Tibial nerve (tissue), 4 donors: ENCODE measurements around the gene MSI1. TPM values are rescaled to one million over a fixed set of nuclear protein-coding genes. Genes with fewer than 3 reads are reported as not detected.

Source experiments
- DNase-seq, 2 donors: peaks; one replicate each; pipeline ENCODE4 v3.0.0-alpha.2; 2019; ENCODE audit warnings: low spot score in 2 of 2
- H3K27ac ChIP-seq, 4 donors: fragments of 200-600 bp; sonication (generic) in 3 of 4; one replicate each; pipeline ENCODE4 v1.5.1; 2017 to 2019; ENCODE audit warnings: mild to moderate bottlenecking in 1 of 4
- H3K27me3 ChIP-seq, 2 donors: fragments of 200-600 bp; sonication (generic) in 1 of 2; one replicate each; pipeline versions ENCODE4 v1.5.1 to v1.6.0; 2017 to 2019
- H3K36me3 ChIP-seq, 3 donors: fragments of 200-600 bp; sonication (generic); one replicate each; pipeline ENCODE4 v1.5.1; 2018 to 2019
- H3K4me1 ChIP-seq, 4 donors: fragments of 200-600 bp; sonication (generic) in 3 of 4; one replicate each; pipeline ENCODE4 v1.5.1; 2017 to 2019
- H3K4me3 ChIP-seq, 4 donors: fragments of 200-600 bp; sonication (generic) in 3 of 4; one replicate each; pipeline ENCODE4 v1.5.1; 2017 to 2019; ENCODE audit warnings: mild to moderate bottlenecking in 1 of 4, moderate library complexity in 1 of 4
- H3K9me3 ChIP-seq, 4 donors: fragments of 200-600 bp; sonication (generic) in 3 of 4; one replicate each; pipeline ENCODE4 v1.5.1; 2017 to 2019
- EP300 ChIP-seq, 2 donors: sonication (generic); formaldehyde crosslinking; IDR thresholded peaks; one replicate each; pipeline ENCODE4 v1.6.1; 2017; ENCODE audit warnings: antibody characterized with exemption in 2 of 2, mild to moderate bottlenecking in 1 of 2
- POLR2A ChIP-seq, 2 donors: fragments of 450-650 bp; IDR thresholded peaks; one replicate each; pipeline ENCODE4 v1.6.1; 2017; ENCODE audit warnings: antibody characterized with exemption in 2 of 2, mild to moderate bottlenecking in 2 of 2, moderate library complexity in 2 of 2
- WGBS, 2 donors: methylation state at CpG; one replicate each; pipeline ENCODE4 v1.1.5; 2018; 5-methylcytosine and 5-hydroxymethylcytosine counted together
- total RNA-seq, 4 donors: library from RNA; depleted of rRNA; stranded (reverse); fragments of >200 nt; gene quantifications; one replicate each; pipeline ENCODE4 v1.1.0, GENCODE V29; 2016
- TF ChIP-seq, protein P1 (sequence below), 5 experiments: fragments of 200-600 bp in 3 of 5; fragments of 450-650 bp in 2 of 5; sonication (generic) in 3 of 5; IDR thresholded peaks; one replicate each; pipeline ENCODE4 v1.5.1; 2016 to 2019; ENCODE audit warnings: antibody characterized with exemption in 5 of 5, mild to moderate bottlenecking in 3 of 5, moderate library complexity in 2 of 5

The MSI1 gene
- total RNA-seq, 4 donors from 2014 or later = 0.22 to 1.2 (median 0.59) TPM; not detected in 1

- Histone ChIP-seq H3K36me3 (no peaks in the 10 kb centered on the region), H3K9me3 (no peaks in the 10 kb centered on the region), H3K27ac (no peak overlapping the region), H3K27me3 (no peaks in the 10 kb centered on the region), H3K4me3 (no peak overlapping the region), H3K4me1 (no peaks in the 10 kb centered on the region)
- DNase-seq = no peak
- 75 to 85% methylated on average over 3 of the region's 3 CpGs for WGBS, 2 donors
- TF ChIP-seq POLR2A (IDR thresholded peaks at IDR 0.05) (no peak), EP300 (IDR thresholded peaks at IDR 0.05) (no peak)
- TF ChIP-seq, protein P1, sequence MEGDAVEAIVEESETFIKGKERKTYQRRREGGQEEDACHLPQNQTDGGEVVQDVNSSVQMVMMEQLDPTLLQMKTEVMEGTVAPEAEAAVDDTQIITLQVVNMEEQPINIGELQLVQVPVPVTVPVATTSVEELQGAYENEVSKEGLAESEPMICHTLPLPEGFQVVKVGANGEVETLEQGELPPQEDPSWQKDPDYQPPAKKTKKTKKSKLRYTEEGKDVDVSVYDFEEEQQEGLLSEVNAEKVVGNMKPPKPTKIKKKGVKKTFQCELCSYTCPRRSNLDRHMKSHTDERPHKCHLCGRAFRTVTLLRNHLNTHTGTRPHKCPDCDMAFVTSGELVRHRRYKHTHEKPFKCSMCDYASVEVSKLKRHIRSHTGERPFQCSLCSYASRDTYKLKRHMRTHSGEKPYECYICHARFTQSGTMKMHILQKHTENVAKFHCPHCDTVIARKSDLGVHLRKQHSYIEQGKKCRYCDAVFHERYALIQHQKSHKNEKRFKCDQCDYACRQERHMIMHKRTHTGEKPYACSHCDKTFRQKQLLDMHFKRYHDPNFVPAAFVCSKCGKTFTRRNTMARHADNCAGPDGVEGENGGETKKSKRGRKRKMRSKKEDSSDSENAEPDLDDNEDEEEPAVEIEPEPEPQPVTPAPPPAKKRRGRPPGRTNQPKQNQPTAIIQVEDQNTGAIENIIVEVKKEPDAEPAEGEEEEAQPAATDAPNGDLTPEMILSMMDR (IDR thresholded peaks at IDR 0.05) = no peak
Observed at GRCh38 chr12:120403869-120404268, 34.9 kb upstream of the MSI1 start.

GRCh38 chr12:120402217-120402616 is 33.3 kb upstream of the MSI1 start:
- no peak overlapping the region for H3K4me3 ChIP-seq
- 16 to 26% methylated on average over 13 of the region's 13 CpGs for WGBS, 2 donors
- DNase-seq = no peak
- H3K36me3 ChIP-seq = no peaks in the 10 kb centered on the region
- no peaks in the 10 kb centered on the region for H3K4me1 ChIP-seq
- peaks cover 0 to 14% of the 10 kb centered on the region in 2 donors for H3K27me3 ChIP-seq
- no peaks in the 10 kb centered on the region for H3K9me3 ChIP-seq
- TF ChIP-seq, protein P1 (IDR thresholded peaks at IDR 0.05) = no peak
- TF ChIP-seq POLR2A (IDR thresholded peaks at IDR 0.05) (no peak), EP300 (IDR thresholded peaks at IDR 0.05) (no peak)
- H3K27ac ChIP-seq = no peak overlapping the region

DNA sequence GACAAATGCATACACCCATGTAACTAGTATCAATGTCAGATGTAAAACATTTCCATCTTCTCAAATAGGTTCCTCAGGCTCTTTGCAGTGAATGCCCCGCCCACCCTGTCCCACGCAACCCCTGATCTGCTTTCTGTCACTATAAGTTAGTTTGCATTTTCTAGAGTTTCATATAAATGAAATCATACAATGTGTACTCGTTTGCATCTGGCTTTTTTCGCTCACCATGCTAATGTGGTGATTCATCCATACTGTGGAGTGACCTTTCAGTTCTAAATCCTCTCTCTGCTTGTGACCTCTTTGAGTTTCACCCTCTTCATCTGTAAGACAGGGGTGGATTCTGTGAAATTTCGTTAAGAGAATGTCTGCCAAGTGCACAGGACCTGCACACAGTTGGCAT is 30.6 kb upstream of the MSI1 start:
- H3K36me3 ChIP-seq = no peaks in the 10 kb centered on the region
- H3K9me3 ChIP-seq = no peaks in the 10 kb centered on the region
- peaks cover 0 to 38% of the 10 kb centered on the region in 2 donors for H3K27me3 ChIP-seq
- TF ChIP-seq, protein P1 (IDR thresholded peaks at IDR 0.05) = no peak
- TF ChIP-seq EP300 (IDR thresholded peaks at IDR 0.05) = no peak
- no peak for TF ChIP-seq POLR2A (IDR thresholded peaks at IDR 0.05)
- no peak overlapping the region for H3K27ac ChIP-seq
- DNase-seq = no peak
- H3K4me3 ChIP-seq = no peak overlapping the region
- WGBS, 2 donors = 44 to 60% methylated on average over 5 of the region's 5 CpGs
- no peaks in the 10 kb centered on the region for H3K4me1 ChIP-seq

- Histone ChIP-seq H3K27me3 (peaks cover 0 to 52% of the 10 kb centered on the region in 2 donors), H3K27ac (no peak overlapping the region), H3K4me3 (no peak overlapping the region), H3K36me3 (no peaks in the 10 kb centered on the region), H3K9me3 (no peaks in the 10 kb centered on the region), H3K4me1 (no peaks in the 10 kb centered on the region)
- no peak for DNase-seq
- TF ChIP-seq POLR2A (IDR thresholded peaks at IDR 0.05) (no peak), EP300 (IDR thresholded peaks at IDR 0.05) (no peak)
- TF ChIP-seq, protein P1 (IDR thresholded peaks at IDR 0.05) = no peak
- WGBS, 2 donors = 34 to 46% methylated on average over 32 to 33 of the region's 33 CpGs
Observed at GRCh38 chr12:120397824-120398540, 29.0 kb upstream of the MSI1 start.

DNA sequence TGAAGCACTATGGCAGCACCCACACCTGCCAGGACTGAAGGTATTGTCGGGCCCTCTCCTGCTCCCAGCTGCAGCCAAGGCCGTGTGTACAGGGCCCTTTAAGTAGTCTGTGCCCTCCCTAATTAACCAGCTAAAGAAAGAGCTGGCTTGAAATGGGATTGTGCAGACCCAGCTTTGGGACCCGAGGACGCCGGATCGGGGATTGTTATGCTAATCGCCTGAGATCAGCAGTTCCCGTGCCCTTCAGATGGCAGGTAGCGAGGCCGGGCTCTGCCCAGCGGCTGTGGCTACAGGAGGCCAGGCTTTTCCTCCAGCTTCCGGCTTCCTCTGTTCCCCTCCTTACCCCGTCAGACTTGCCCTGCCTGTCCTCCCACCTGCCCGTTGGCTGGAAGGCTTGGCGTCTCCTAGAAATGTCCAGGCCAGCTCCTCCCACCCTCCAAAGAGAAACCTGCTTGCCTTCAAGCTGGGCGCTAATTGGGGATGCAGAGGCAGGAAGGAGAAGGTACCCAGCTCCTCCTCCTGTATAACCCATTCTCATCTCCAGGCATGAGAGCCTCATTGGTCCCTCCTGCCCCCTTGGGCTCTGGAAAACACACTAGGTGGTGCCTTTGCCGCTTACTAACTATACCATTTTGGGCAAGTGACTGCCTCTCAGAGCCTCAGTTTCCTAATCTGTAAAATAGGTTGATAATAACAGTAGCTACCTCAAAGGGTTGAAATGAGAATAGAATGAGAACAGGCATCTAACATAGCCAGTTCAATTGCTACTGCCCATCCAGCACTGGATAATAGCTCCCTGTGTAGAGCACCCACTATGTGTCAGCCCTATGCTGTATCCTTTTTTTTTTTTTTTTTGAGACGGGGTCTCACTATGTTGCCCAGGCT is 25.8 kb upstream of the MSI1 start:
- H3K27ac ChIP-seq = no peak overlapping the region
- H3K4me3 ChIP-seq = no peak overlapping the region
- no peaks in the 10 kb centered on the region for H3K4me1 ChIP-seq
- H3K9me3 ChIP-seq = no peaks in the 10 kb centered on the region
- TF ChIP-seq, protein P1 (IDR thresholded peaks at IDR 0.05) = no peak
- no peak for TF ChIP-seq EP300 (IDR thresholded peaks at IDR 0.05)
- TF ChIP-seq POLR2A (IDR thresholded peaks at IDR 0.05) = no peak
- DNase-seq = no peak
- H3K36me3 ChIP-seq = no peaks in the 10 kb centered on the region
- WGBS, 2 donors = 30 to 32% methylated on average over 18 of the region's 18 CpGs
- peaks cover 0 to 52% of the 10 kb centered on the region in 2 donors for H3K27me3 ChIP-seq
